NCI-H146 (cell line): ENCODE measurements around the gene SDK1.

ENCODE experiments used
- DNase-seq: peaks from one replicate; lab custom pipeline; 2025; lab: John Stamatoyannopoulos, UW

The SDK1 gene

GRCh38 chr7:4022265-4022664, 721.2 kb downstream of the SDK1 start:
- no peak for DNase-seq

GRCh38 chr7:4023502-4023901, 722.5 kb downstream of the SDK1 start:
- no peak for DNase-seq

GRCh38 chr7:4024133-4024532, 723.1 kb downstream of the SDK1 start:
- DNase-seq, result no peak

GRCh38 chr7:4024806-4025205, 723.8 kb downstream of the SDK1 start:
- no peak for DNase-seq

GRCh38 chr7:4025210-4025609, 724.2 kb downstream of the SDK1 start:
- no peak for DNase-seq

GRCh38 chr7:4025694-4026615, 724.9 kb downstream of the SDK1 start:
- no peak for DNase-seq

GRCh38 chr7:4026941-4027486, 726.0 kb downstream of the SDK1 start:
- DNase-seq, result no peak

- DNase-seq, result no peak
Observed at GRCh38 chr7:4028221-4028620, 727.2 kb downstream of the SDK1 start.

- no peak for DNase-seq
Observed at GRCh38 chr7:4029941-4030340, 728.9 kb downstream of the SDK1 start.

GRCh38 chr7:4030346-4030950, 729.4 kb downstream of the SDK1 start:
- DNase-seq, result no peak

GRCh38 chr7:4033996-4034395, 732.9 kb downstream of the SDK1 start:
- DNase-seq, result no peak

- no peak for DNase-seq
Observed at GRCh38 chr7:4037308-4037707, 736.3 kb downstream of the SDK1 start.

- DNase-seq, result no peak
Observed at GRCh38 chr7:4037877-4038276, 736.8 kb downstream of the SDK1 start.

GRCh38 chr7:4040109-4040928, 739.3 kb downstream of the SDK1 start:
- peak; percentile 64 for DNase-seq

- DNase-seq, result peak; percentile 93
Observed at GRCh38 chr7:4042402-4043045, 741.5 kb downstream of the SDK1 start.

- no peak for DNase-seq
Observed at GRCh38 chr7:4043988-4044387, 742.9 kb downstream of the SDK1 start.

GRCh38 chr7:4045450-4045849, 744.4 kb downstream of the SDK1 start:
- DNase-seq, result no peak

GRCh38 chr7:4045975-4046374, 744.9 kb downstream of the SDK1 start:
- no peak for DNase-seq

GRCh38 chr7:4048336-4048735, 747.3 kb downstream of the SDK1 start:
- no peak for DNase-seq

GRCh38 chr7:4049202-4049601, 748.1 kb downstream of the SDK1 start:
- no peak for DNase-seq

GRCh38 chr7:4050126-4050660, 749.1 kb downstream of the SDK1 start:
- DNase-seq, result peak; percentile 12

- no peak for DNase-seq
Observed at GRCh38 chr7:4051696-4052095, 750.6 kb downstream of the SDK1 start.
